Smooth muscle cell (in vitro differentiated cells): ENCODE measurements around the gene CHD8. TPM values are rescaled to one million over a fixed set of nuclear protein-coding genes. Genes with fewer than 3 reads are reported as not detected.
A peak's percentile ranks its signal among the peaks of the same experiment; 100 is the strongest.
"Not testable (repeated sequence)": the region's sequence is repeated elsewhere in the genome, so short reads cannot be mapped to it uniquely, and the experiment has no call there.

Experiments
- DNase-seq: peaks from one replicate; lab custom pipeline; 2025; ENCODE audit not compliant: unreplicated experiment; lab: John Stamatoyannopoulos, UW
- H2AFZ ChIP-seq: fragments of 200-600 bp; sonication (generic); 2 replicates; pipeline ENCODE4 v1.6.0; 2016; ENCODE audit warnings: antibody characterized with exemption, low read depth, mild to moderate bottlenecking
- H3F3A ChIP-seq: fragments of 200-600 bp; sonication (generic); 2 replicates; pipeline ENCODE4 v1.6.0; 2017; ENCODE audit warnings: antibody characterized with exemption, low read depth
- H3K27ac ChIP-seq: fragments of 200-600 bp; sonication (generic); 2 replicates; pipeline ENCODE4 v1.5.1; 2016; ENCODE audit warnings: low read depth, mild to moderate bottlenecking
- H3K27me3 ChIP-seq: fragments of 200-600 bp; sonication (generic); 2 replicates; pipeline ENCODE4 v1.6.1; 2016; ENCODE audit warnings: low read depth, mild to moderate bottlenecking
- H3K36me3 ChIP-seq: fragments of 200-600 bp; sonication (generic); 2 replicates; pipeline ENCODE4 v1.5.1; 2016; ENCODE audit warnings: low read depth
- H3K4me1 ChIP-seq: fragments of 200-600 bp; sonication (generic); 2 replicates; pipeline ENCODE4 v1.5.1; 2016; ENCODE audit warnings: low read depth
- H3K4me2 ChIP-seq: fragments of 200-600 bp; sonication (generic); 2 replicates; pipeline ENCODE4 v1.6.0; 2016; ENCODE audit warnings: mild to moderate bottlenecking
- H3K4me3 ChIP-seq: fragments of 200-600 bp; sonication (generic); 2 replicates; pipeline ENCODE4 v1.5.1; 2016; ENCODE audit warnings: mild to moderate bottlenecking
- H3K79me2 ChIP-seq: fragments of 200-600 bp; sonication (generic); 2 replicates; pipeline ENCODE4 v1.6.0; 2016; ENCODE audit warnings: low read depth, mild to moderate bottlenecking
- H3K9ac ChIP-seq: fragments of 200-600 bp; sonication (generic); 2 replicates; pipeline ENCODE4 v1.6.0; 2016; ENCODE audit warnings: low read depth
- H3K9me3 ChIP-seq: fragments of 200-600 bp; sonication (generic); replicated peaks from 2 replicates; pipeline ENCODE4 v1.5.1; 2016; ENCODE audit warnings: low read depth
- H4K20me1 ChIP-seq: fragments of 200-600 bp; sonication (generic); 2 replicates; pipeline ENCODE4 v1.6.0; 2016; ENCODE audit warnings: low read depth
- WGBS: methylation state at CpG from one replicate; pipeline ENCODE4 v1.1.7; 2016; ENCODE audit warnings: low lambda C conversion rate; 5-methylcytosine and 5-hydroxymethylcytosine counted together
- polyA plus RNA-seq: library from polyadenylated mRNA; unstranded; fragments of >200 nt; fragmentation: Nextera tagmentation; extraction: Ambion mirVana; gene quantifications from 2 replicates; pipeline ENCODE4 v1.2.1, GENCODE V29; 2016
- total RNA-seq: library from RNA; depleted of rRNA; stranded (reverse); fragments of >200 nt; gene quantifications from 2 replicates; pipeline ENCODE4 v1.2.3, GENCODE V29; 2014
- TF ChIP-seq, protein P1 (sequence below): fragments of 200-600 bp; sonication (generic); IDR thresholded peaks from 2 replicates; pipeline ENCODE4 v1.5.1; 2017; ENCODE audit warnings: borderline replicate concordance, mild to moderate bottlenecking, antibody characterized with exemption; ENCODE audit not compliant: insufficient read depth, poor library complexity, severe bottlenecking

CHD8 gene
- total and polyA plus RNA-seq, 2 experiments from 2014 or later: 25.0 to 52.9 TPM

DNA sequence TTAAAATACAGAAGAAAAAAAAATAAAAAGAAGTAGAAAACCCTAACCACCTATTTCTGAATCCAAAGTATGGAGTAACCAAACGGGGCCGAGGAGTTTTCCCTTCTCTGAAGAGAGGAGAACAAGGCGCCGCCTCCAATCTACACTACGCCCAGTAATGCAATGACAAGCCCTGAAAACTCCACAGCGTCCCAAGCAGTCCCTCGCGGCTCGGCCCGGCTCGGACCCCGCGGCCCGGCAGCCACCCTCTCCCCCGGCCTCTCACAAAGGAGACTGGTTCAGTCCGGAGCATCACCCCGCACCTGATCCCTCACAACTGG lies 371 bp downstream of the CHD8 start:
- no peaks in the 10 kb centered on the region for H3K9me3 ChIP-seq
- peaks cover 12% of the 10 kb centered on the region for H3K4me1 ChIP-seq
- H2AFZ ChIP-seq: peak overlapping the region; percentile 71
- peak overlapping the region; percentile 95 for H3K4me2 ChIP-seq
- peaks cover 4% of the 10 kb centered on the region for H3F3A ChIP-seq
- TF ChIP-seq, protein P1, sequence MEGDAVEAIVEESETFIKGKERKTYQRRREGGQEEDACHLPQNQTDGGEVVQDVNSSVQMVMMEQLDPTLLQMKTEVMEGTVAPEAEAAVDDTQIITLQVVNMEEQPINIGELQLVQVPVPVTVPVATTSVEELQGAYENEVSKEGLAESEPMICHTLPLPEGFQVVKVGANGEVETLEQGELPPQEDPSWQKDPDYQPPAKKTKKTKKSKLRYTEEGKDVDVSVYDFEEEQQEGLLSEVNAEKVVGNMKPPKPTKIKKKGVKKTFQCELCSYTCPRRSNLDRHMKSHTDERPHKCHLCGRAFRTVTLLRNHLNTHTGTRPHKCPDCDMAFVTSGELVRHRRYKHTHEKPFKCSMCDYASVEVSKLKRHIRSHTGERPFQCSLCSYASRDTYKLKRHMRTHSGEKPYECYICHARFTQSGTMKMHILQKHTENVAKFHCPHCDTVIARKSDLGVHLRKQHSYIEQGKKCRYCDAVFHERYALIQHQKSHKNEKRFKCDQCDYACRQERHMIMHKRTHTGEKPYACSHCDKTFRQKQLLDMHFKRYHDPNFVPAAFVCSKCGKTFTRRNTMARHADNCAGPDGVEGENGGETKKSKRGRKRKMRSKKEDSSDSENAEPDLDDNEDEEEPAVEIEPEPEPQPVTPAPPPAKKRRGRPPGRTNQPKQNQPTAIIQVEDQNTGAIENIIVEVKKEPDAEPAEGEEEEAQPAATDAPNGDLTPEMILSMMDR: no peak
- H3K9ac ChIP-seq: peak overlapping the region; percentile 86
- peak overlapping the region; percentile 81 for H3K27ac ChIP-seq
- WGBS: under 1% methylated on average over 17 of the region's 17 CpGs
- H3K79me2 ChIP-seq: peaks cover 53% of the 10 kb centered on the region
- no peaks in the 10 kb centered on the region for H3K27me3 ChIP-seq
- H3K36me3 ChIP-seq: no peaks in the 10 kb centered on the region
- no peak for DNase-seq
- H4K20me1 ChIP-seq: peaks cover 19% of the 10 kb centered on the region
- peak overlapping the region; percentile 89 for H3K4me3 ChIP-seq

DNA sequence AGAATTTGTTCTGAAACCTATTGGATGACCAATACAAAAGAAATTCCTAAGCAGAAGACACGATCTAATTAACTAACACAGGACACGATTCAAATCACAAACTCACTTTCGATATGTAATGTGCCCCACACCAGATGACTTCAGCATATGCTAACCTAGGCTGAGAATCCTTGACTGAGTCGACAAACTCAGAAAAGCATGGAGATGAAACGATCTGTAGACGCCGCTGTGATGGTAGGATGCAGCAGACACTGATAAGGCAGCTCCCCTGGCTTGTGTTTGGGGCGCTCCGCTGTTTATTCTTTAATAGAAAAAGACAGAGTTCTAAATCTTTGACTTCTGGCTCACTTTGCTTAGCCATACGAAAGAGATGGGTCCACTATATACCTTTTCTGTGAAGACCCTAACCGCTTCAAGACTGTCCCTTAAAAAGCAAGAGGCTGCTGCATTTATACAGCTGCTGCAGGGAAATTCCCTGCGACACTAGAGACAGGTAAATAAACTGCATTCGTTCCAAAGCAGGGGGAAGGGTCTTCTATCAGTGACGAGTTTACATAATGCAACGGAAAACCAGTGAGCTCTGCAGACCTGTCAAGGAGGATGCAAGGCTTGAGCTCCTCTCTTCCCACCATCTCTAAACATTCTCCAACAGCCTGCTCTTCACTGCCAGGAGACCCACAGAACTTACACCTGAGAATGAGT lies 929 bp downstream of the CHD8 start:
- Histone ChIP-seq H2AFZ (no peak overlapping the region), H3K4me3 (peak overlapping the region; percentile 89), H3K4me2 (peak overlapping the region; percentile 95), H3K9ac (peak overlapping the region; percentile 86), H3K9me3 (no peaks in the 10 kb centered on the region), H3K4me1 (peaks cover 12% of the 10 kb centered on the region), H3K27ac (peak overlapping the region; percentile 81), H3K79me2 (peaks cover 58% of the 10 kb centered on the region), H3F3A (peaks cover 4% of the 10 kb centered on the region), H3K27me3 (no peaks in the 10 kb centered on the region), H4K20me1 (peaks cover 23% of the 10 kb centered on the region), H3K36me3 (no peaks in the 10 kb centered on the region)
- whole genome bisulfite sequencing: 50% methylated on average over 15 of the region's 15 CpGs
- no peak for DNase-seq
- TF ChIP-seq, protein P1: no peak

DNA sequence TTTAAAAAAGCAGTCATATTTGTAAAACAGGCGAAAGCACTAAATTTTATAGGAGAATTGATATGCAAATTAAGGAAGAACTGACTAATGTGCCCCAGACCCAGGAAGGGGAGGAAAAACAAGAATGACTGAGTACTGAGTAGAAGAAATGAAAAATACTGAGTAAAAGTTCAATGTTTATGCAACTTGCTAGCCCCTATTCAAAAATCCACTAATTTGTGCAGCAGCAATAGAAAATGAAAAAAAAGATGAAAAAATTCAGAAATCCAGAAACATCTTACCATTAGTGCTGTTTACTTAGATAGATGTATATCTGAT lies 6.1 kb downstream of the CHD8 start:
- no peaks in the 10 kb centered on the region for H3K27me3 ChIP-seq
- peaks cover 39% of the 10 kb centered on the region for H4K20me1 ChIP-seq
- no peak overlapping the region for H3K27ac ChIP-seq
- H3K36me3 ChIP-seq: no peaks in the 10 kb centered on the region
- peaks cover 100% of the 10 kb centered on the region for H3K79me2 ChIP-seq
- peaks cover 7% of the 10 kb centered on the region for H3K4me1 ChIP-seq
- H3K4me2 ChIP-seq: no peak overlapping the region
- WGBS: 94% methylated on average over 1 of the region's 1 CpG
- TF ChIP-seq, protein P1: no peak
- H3F3A ChIP-seq: no peaks in the 10 kb centered on the region
- H2AFZ ChIP-seq: no peak overlapping the region
- H3K4me3 ChIP-seq: no peak overlapping the region
- H3K9ac ChIP-seq: no peak overlapping the region
- DNase-seq: no peak
- no peaks in the 10 kb centered on the region for H3K9me3 ChIP-seq

DNA sequence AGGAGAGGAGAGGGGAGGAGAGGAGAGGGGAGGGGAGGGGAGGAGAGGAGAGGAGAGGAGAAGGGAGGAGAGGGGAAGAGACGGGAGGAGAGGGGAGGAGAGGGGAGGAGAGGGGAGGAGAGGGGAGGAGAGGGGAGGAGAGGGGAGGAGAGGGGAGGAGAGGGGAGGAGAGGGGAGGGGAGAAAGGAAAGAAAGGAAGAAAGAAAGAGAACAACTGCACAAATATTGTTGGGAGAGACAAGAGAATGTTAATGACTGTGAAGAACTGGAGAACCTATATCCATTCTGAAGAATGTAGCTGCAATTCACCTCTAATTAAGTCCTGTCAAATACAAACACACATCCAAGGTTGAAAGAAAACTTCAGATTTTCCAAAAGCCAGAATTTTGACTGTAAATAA lies 13.3 kb downstream of the CHD8 start:
- no CpG with 5 or more reads among the region's 1 CpG for WGBS
- not testable (repeated sequence) for H3K4me3 ChIP-seq, H3K27ac ChIP-seq, H3K4me2 ChIP-seq, H3K4me1 ChIP-seq, H3F3A ChIP-seq, H3K9ac ChIP-seq, H3K27me3 ChIP-seq, H3K9me3 ChIP-seq, H3K36me3 ChIP-seq, H2AFZ ChIP-seq, DNase-seq
- peaks cover 16% of the 10 kb centered on the region for H4K20me1 ChIP-seq
- H3K79me2 ChIP-seq: peaks cover 92% of the 10 kb centered on the region
